Caco-2 (cell line): ENCODE measurements around the gene TPST2. TPM values are rescaled to one million over a fixed set of nuclear protein-coding genes. Genes with fewer than 3 reads are reported as not detected.

Source experiments
- BruUV-seq: library from RNA; stranded (reverse); fragments of 400-500 nt; replicated peaks from 2 replicates; lab custom pipeline; 2021; lab: Mats Ljungman, UMichigan
- CTCF ChIA-PET: fragments of 300-600 bp; sonication (Branson Sonifier 250); formaldehyde crosslinking; loops from one replicate; lab custom pipeline; 2022; ENCODE audit warnings: antibody characterized with exemption; lab: Charles Lee
- POLR2A ChIA-PET: fragments of 300-600 bp; sonication (Branson Sonifier 250); formaldehyde crosslinking; loops from one replicate; lab custom pipeline; 2022; ENCODE audit warnings: antibody characterized with exemption; lab: Charles Lee
- DNase-seq, 2 experiments: peaks; one replicate each; pipeline versions ENCODE4 v3.0.0 to v3.0.0-alpha.2; 2020 to 2022
- H3K27me3 ChIP-seq: replicated peaks from 2 replicates; pipeline ENCODE4 v1.6.0; 2011; ENCODE audit warnings: low read length; ENCODE audit not compliant: control insufficient read depth, insufficient read depth
- H3K36me3 ChIP-seq: 2 replicates; pipeline ENCODE4 v1.5.1; 2011; ENCODE audit warnings: low read length; ENCODE audit not compliant: control insufficient read depth, insufficient read depth
- H3K4me1 ChIP-seq: fragments of 250-450 bp; sonication (Bioruptor Pico); 2 replicates; pipeline ENCODE4 v1.5.1; 2020; ENCODE audit warnings: mild to moderate bottlenecking
- H3K4me3 ChIP-seq: 2 replicates; pipeline ENCODE4 v1.5.1; 2011; ENCODE audit warnings: low read depth, mild to moderate bottlenecking, control low read depth, low read length
- H3K9me3 ChIP-seq: fragments of 250-450 bp; sonication (Bioruptor Pico); 2 replicates; pipeline ENCODE4 v1.5.1; 2020; ENCODE audit warnings: mild to moderate bottlenecking, moderate library complexity
- H3K27ac Mint-ChIP-seq: one replicate; pipeline ENCODE4 v1.8.0; 2022; ENCODE audit warnings: mixed read lengths; ENCODE audit not compliant: unreplicated experiment
- H3K27me3 Mint-ChIP-seq: one replicate; pipeline ENCODE4 v1.8.0; 2022; ENCODE audit warnings: mixed read lengths; ENCODE audit not compliant: insufficient read depth, unreplicated experiment
- H3K36me3 Mint-ChIP-seq: one replicate; pipeline ENCODE4 v1.8.0; 2022; ENCODE audit warnings: mild to moderate bottlenecking, mixed read lengths; ENCODE audit not compliant: insufficient read depth, unreplicated experiment
- H3K4me1 Mint-ChIP-seq: one replicate; pipeline ENCODE4 v1.8.0; 2022; ENCODE audit warnings: low read depth, mixed read lengths; ENCODE audit not compliant: unreplicated experiment
- H3K4me3 Mint-ChIP-seq: one replicate; pipeline ENCODE4 v1.8.0; 2022; ENCODE audit warnings: mild to moderate bottlenecking, moderate library complexity, mixed read lengths; ENCODE audit not compliant: unreplicated experiment
- H3K9me3 Mint-ChIP-seq: one replicate; pipeline ENCODE4 v1.8.0; 2022; ENCODE audit warnings: mixed read lengths; ENCODE audit not compliant: unreplicated experiment
- intact Hi-C: fragments of 100-400 bp; cut with micrococcal nuclease; formaldehyde crosslinking; loops from one replicate; pipeline ENCODE4 v1.10.0; 2022; ENCODE audit not compliant: unreplicated experiment
- total RNA-seq: library from RNA; stranded (reverse); gene quantifications from 2 replicates; pipeline ENCODE4 v1.2.3, GENCODE V29; 2022
- TF ChIP-seq, protein P1 (sequence below), 2 experiments: fragments of 200-600 bp in 1 of 2; IDR thresholded peaks; 1 replicate in 1 of 2; 2 replicates in 1 of 2; pipeline versions ENCODE4 v1.5.1 to v1.8.0; 2011 to 2022; ENCODE audit warnings: antibody characterized with exemption in 1 of 2, control low read depth in 1 of 2, inconsistent platforms in 1 of 2, low read depth in 1 of 2, low read length in 1 of 2, mild to moderate bottlenecking in 1 of 2, moderate library complexity in 1 of 2; ENCODE audit not compliant: insufficient read depth in 1 of 2, severe bottlenecking in 1 of 2, unreplicated experiment in 1 of 2

TPST2 gene
- total RNA-seq, 1 experiment from 2014 or later, result 9.5 TPM

DNA sequence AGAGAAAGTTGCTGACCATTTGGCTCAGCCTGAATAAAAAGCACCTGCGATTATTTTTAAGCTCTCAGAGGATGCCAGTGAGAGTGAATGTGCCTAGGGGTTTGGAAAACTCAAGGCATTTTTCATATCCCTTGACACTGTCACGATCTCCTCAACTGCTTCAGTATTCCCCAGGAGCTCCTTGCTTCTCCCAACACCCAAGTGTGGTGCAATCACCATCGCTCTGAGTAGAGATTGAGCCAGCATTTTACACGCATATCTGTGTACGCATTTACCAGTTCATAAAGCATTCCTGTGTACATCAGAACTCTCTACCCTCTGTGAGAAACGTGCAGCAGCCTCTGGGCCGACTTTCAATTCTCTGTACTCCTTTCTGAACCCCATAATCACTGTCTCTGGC is 104.9 kb downstream of the TPST2 start:
- ChIA-PET POLR2A (no interaction called here), CTCF (no interaction called here)
- Histone ChIP-seq H3K36me3 (peaks cover 1% of the 10 kb centered on the region), H3K4me3 (no peak overlapping the region), H3K4me1 (peaks cover 6% of the 10 kb centered on the region; the same call in 1 of the 2 replicates), H3K27me3 (no peaks in the 10 kb centered on the region), H3K9me3 (no peaks in the 10 kb centered on the region)
- TF ChIP-seq, protein P1, sequence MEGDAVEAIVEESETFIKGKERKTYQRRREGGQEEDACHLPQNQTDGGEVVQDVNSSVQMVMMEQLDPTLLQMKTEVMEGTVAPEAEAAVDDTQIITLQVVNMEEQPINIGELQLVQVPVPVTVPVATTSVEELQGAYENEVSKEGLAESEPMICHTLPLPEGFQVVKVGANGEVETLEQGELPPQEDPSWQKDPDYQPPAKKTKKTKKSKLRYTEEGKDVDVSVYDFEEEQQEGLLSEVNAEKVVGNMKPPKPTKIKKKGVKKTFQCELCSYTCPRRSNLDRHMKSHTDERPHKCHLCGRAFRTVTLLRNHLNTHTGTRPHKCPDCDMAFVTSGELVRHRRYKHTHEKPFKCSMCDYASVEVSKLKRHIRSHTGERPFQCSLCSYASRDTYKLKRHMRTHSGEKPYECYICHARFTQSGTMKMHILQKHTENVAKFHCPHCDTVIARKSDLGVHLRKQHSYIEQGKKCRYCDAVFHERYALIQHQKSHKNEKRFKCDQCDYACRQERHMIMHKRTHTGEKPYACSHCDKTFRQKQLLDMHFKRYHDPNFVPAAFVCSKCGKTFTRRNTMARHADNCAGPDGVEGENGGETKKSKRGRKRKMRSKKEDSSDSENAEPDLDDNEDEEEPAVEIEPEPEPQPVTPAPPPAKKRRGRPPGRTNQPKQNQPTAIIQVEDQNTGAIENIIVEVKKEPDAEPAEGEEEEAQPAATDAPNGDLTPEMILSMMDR (IDR thresholded peaks at IDR 0.05; ENCODE audit: insufficient read depth in 1 of 2, low read depth in 1 of 2, low read length in 1 of 2, severe bottlenecking in 1 of 2, unreplicated experiment in 1 of 2), result no peak
- Mint-ChIP-seq H3K4me3 (no peak overlapping the region), H3K27me3 (no peaks in the 10 kb centered on the region), H3K4me1 (peaks cover 25% of the 10 kb centered on the region), H3K27ac (peak overlapping the region; percentile 22), H3K36me3 (peaks cover 42% of the 10 kb centered on the region), H3K9me3 (no peaks in the 10 kb centered on the region)
- intact Hi-C loops, result no loop called here
- DNase-seq, result no peak
- BruUV-seq, result no TSS peak

DNA sequence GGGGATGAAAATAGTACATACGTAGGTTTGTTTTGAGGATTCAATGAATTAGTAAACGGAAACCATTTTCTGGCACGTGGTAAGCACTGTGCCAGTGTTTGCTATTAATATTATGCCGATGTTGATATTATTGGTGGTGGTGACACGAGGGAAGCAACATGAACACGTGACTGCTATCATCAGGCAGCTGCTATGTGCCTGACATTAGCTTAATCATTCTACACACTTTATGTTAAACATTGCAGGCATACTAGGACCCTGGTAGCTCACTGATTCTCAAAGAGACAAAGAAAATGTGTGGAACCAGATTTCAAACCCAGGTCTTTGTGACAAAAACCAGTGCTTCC is 105.6 kb downstream of the TPST2 start:
- Histone ChIP-seq H3K4me1 (peaks cover 10% of the 10 kb centered on the region; the same call in 1 of the 2 replicates), H3K9me3 (no peaks in the 10 kb centered on the region), H3K36me3 (peaks cover 1% of the 10 kb centered on the region), H3K27me3 (no peaks in the 10 kb centered on the region), H3K4me3 (peak overlapping the region; percentile 82)
- ChIA-PET POLR2A (interaction anchor here (1.7 kb wide), 1 partner anchor 28 kb away, joined by 13 read pairs; the partner anchor contains the start of gene TFIP11), CTCF (interaction anchor here (1.3 kb wide), 1 partner anchor 119 kb away, joined by 6 read pairs; no protein-coding TSS in a partner anchor)
- DNase-seq, result no peak
- intact Hi-C loops, result no loop called here
- BruUV-seq, result TSS peak; percentile 53
- Mint-ChIP-seq H3K27me3 (no peaks in the 10 kb centered on the region), H3K27ac (peak overlapping the region; percentile 96), H3K4me1 (peaks cover 30% of the 10 kb centered on the region), H3K4me3 (peak overlapping the region; percentile 98), H3K36me3 (peaks cover 36% of the 10 kb centered on the region), H3K9me3 (no peaks in the 10 kb centered on the region)
- TF ChIP-seq, protein P1 (IDR thresholded peaks at IDR 0.05; ENCODE audit: insufficient read depth in 1 of 2, low read depth in 1 of 2, low read length in 1 of 2, severe bottlenecking in 1 of 2, unreplicated experiment in 1 of 2), result no peak

DNA sequence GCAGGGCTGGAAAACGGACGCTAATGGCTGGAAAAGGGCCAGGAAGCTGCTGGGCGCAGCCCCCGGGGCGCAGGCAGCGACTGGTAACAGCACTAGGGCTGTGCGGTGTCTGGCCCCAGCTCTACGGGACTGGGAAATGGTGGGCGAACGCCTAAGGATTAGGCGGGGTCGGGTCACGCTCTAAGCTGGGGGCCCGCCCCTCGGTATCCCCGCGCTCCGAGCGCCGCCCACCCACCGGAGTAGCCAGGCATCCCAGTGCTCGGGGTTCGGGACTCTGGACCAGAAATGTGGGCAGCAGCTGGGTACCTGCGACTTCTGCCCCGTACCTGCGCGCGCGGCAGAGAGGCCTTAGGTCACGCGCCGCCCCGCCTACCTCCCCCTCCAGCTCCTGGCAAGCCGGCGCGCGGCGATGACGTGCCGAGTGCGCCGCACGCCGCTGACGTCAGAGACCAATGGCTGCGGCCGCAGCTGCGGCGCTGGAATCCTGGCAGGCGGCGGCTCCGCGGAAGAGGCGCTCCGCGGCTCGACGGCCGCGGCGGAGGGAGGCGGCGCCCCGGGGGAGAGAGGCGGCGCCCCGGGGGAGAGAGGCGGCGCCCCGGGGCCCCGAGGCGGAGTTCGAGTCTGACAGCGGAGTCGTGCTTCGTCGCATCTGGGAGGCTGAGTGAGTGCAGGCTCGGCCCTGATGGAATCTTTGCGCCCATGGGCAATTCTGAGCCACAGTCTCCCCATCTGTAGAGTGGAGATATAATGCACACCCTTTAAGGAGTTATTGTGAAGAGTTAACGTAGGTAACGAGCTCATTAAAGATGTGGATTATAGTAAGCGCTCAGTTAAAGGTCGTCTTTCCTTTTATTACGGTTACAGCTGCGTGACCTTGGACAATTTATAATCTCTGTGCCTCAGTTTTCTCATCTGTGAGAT is 106.2 kb downstream of the TPST2 start, which contains the start of the genes HPS4 and SRRD:
HPS4 (minus strand) TSS at position 345 of the 921 bp plus-strand sequence. CDS start 2,021 bp downstream, outside the sequence.
SRRD (plus strand) TSS at position 439 of the 921 bp plus-strand sequence; CDS start at position 453, 14 bp downstream.
- H3K27me3 Mint-ChIP-seq, result no peaks in the 10 kb centered on the region
- Histone ChIP-seq H3K27me3 (no peaks in the 10 kb centered on the region), H3K36me3 (peaks cover 1% of the 10 kb centered on the region), H3K4me3 (peak within 1 kb of the TSS; percentile 82), H3K4me1 (peaks cover 12% of the 10 kb centered on the region; the same call in 1 of the 2 replicates), H3K9me3 (no peaks in the 10 kb centered on the region)
- CTCF ChIA-PET, result interaction anchor here (0.7 to 1.3 kb wide), 2 partner anchors 20 to 119 kb away, joined by 3 to 6 read pairs; no protein-coding TSS in a partner anchor
- DNase-seq, result peak; percentile 89 to 93
- POLR2A ChIA-PET, result interaction anchor here (0.7 to 1.7 kb wide), 5 partner anchors 13 to 1435 kb away, joined by 3 to 13 read pairs (median 4); partner anchors contain the start of genes PITPNB and TFIP11
- H3K4me1 Mint-ChIP-seq, result peaks cover 30% of the 10 kb centered on the region
- H3K27ac Mint-ChIP-seq, result peak within 1 kb of the TSS; percentile 96
- intact Hi-C loops, result no loop called here
- H3K36me3 Mint-ChIP-seq, result peaks cover 30% of the 10 kb centered on the region
- no peaks in the 10 kb centered on the region for H3K9me3 Mint-ChIP-seq
- TF ChIP-seq, protein P1 (IDR thresholded peaks at IDR 0.05; ENCODE audit: insufficient read depth in 1 of 2, low read depth in 1 of 2, low read length in 1 of 2, severe bottlenecking in 1 of 2, unreplicated experiment in 1 of 2), result no peak
- no TSS peak for BruUV-seq
- H3K4me3 Mint-ChIP-seq, result peak within 1 kb of the TSS; percentile 98
